DOHH2 (cell line): Measurements from ENCODE around the gene ARHGEF26.

Experiments
- H3F3A ChIP-seq: fragments of 200-600 bp; sonication (generic), shearing (Covaris generic); 2 replicates; pipeline ENCODE4 v1.6.0; 2016; ENCODE audit warnings: antibody characterized with exemption, mild to moderate bottlenecking; ENCODE audit not compliant: control insufficient read depth, insufficient read depth
- H3K27ac ChIP-seq: fragments of 200-600 bp; sonication (generic); 2 replicates; pipeline ENCODE4 v1.5.1; 2014; ENCODE audit warnings: low read depth, mild to moderate bottlenecking, low read length, moderate library complexity
- H3K27me3 ChIP-seq: fragments of 200-600 bp; sonication (generic); 2 replicates; pipeline ENCODE4 v1.6.1; 2014; ENCODE audit warnings: mild to moderate bottlenecking, low read length, mixed read lengths; ENCODE audit not compliant: control insufficient read depth
- H3K36me3 ChIP-seq: fragments of 200-600 bp; sonication (generic); 2 replicates; pipeline ENCODE4 v1.6.1; 2014; ENCODE audit warnings: mild to moderate bottlenecking, low read length, moderate library complexity, mixed read lengths; ENCODE audit not compliant: control insufficient read depth
- H3K4me1 ChIP-seq: fragments of 200-600 bp; sonication (generic); 2 replicates; pipeline ENCODE4 v1.6.1; 2014; ENCODE audit warnings: mild to moderate bottlenecking, low read length, mixed read lengths; ENCODE audit not compliant: control insufficient read depth
- H3K4me2 ChIP-seq: fragments of 200-600 bp; sonication (generic); 2 replicates; pipeline ENCODE4 v1.6.0; 2014; ENCODE audit warnings: mild to moderate bottlenecking, low read length, moderate library complexity
- H3K4me3 ChIP-seq: fragments of 200-600 bp; sonication (generic); 2 replicates; pipeline ENCODE4 v1.5.1; 2014; ENCODE audit warnings: mild to moderate bottlenecking, low read length, mixed read lengths
- H3K79me2 ChIP-seq: fragments of 200-600 bp; sonication (generic); 2 replicates; pipeline ENCODE4 v1.6.1; 2014; ENCODE audit warnings: mild to moderate bottlenecking, low read length, mixed read lengths; ENCODE audit not compliant: control insufficient read depth
- H3K9me2 ChIP-seq: fragments of 200-600 bp; sonication (generic); replicated peaks from 2 replicates; pipeline ENCODE4 v1.6.1; 2014; ENCODE audit warnings: mild to moderate bottlenecking, low read length, mixed read lengths; ENCODE audit not compliant: control insufficient read depth
- H3K9me3 ChIP-seq: fragments of 200-600 bp; sonication (generic); 2 replicates; pipeline ENCODE4 v1.6.1; 2014; ENCODE audit warnings: antibody characterized with exemption, low read length, mixed read lengths; ENCODE audit not compliant: control insufficient read depth, insufficient read depth
- H4K20me1 ChIP-seq: fragments of 200-600 bp; sonication (generic); 2 replicates; pipeline ENCODE4 v1.6.0; 2014; ENCODE audit warnings: low read depth, mild to moderate bottlenecking, antibody characterized with exemption, low read length, moderate library complexity; ENCODE audit not compliant: control insufficient read depth, insufficient read depth
- EZH2phosphoT487 ChIP-seq: fragments of 200-600 bp; sonication (generic); IDR thresholded peaks from 2 replicates; pipeline ENCODE4 v1.6.1; 2017; ENCODE audit warnings: borderline replicate concordance, mild to moderate bottlenecking, antibody characterized with exemption, low read length, moderate library complexity, mixed read lengths
- TF ChIP-seq, protein P1 (sequence below): fragments of 200-600 bp; sonication (generic); IDR thresholded peaks from one replicate; pipeline ENCODE4 v1.5.1; 2014; ENCODE audit warnings: antibody characterized with exemption, mild to moderate bottlenecking, low read depth, low read length; ENCODE audit not compliant: poor library complexity, severe bottlenecking

The ARHGEF26 gene

DNA sequence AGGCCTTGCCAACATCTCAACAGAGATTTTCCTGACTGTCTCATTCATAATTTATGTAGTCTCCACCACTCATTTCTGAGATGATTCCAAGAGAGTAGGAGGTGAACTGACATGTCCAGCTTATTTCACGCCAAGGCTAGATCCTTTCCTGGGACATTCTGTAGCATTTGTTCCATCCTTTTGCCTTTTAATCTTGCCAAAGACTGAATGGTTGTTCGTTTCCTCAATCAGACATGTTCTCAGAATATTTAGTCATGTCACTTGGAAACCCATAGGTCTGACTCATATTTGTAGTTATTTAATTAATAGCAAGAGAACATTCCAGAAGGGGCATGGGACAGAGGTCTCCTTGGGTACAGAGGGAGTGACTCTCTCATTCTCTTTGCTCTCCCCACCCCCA, 122.2 kb downstream of the ARHGEF26 start:
- H3K9me2 ChIP-seq: no peaks in the 10 kb centered on the region
- H3K27me3 ChIP-seq: no peaks in the 10 kb centered on the region
- H4K20me1 ChIP-seq: no peaks in the 10 kb centered on the region
- TF ChIP-seq, protein P1, sequence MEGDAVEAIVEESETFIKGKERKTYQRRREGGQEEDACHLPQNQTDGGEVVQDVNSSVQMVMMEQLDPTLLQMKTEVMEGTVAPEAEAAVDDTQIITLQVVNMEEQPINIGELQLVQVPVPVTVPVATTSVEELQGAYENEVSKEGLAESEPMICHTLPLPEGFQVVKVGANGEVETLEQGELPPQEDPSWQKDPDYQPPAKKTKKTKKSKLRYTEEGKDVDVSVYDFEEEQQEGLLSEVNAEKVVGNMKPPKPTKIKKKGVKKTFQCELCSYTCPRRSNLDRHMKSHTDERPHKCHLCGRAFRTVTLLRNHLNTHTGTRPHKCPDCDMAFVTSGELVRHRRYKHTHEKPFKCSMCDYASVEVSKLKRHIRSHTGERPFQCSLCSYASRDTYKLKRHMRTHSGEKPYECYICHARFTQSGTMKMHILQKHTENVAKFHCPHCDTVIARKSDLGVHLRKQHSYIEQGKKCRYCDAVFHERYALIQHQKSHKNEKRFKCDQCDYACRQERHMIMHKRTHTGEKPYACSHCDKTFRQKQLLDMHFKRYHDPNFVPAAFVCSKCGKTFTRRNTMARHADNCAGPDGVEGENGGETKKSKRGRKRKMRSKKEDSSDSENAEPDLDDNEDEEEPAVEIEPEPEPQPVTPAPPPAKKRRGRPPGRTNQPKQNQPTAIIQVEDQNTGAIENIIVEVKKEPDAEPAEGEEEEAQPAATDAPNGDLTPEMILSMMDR: no peak
- TF ChIP-seq EZH2phosphoT487: no peak
- no peaks in the 10 kb centered on the region for H3K79me2 ChIP-seq
- H3K4me1 ChIP-seq: no peaks in the 10 kb centered on the region
- H3K4me3 ChIP-seq: no peak overlapping the region
- no peak overlapping the region for H3K27ac ChIP-seq
- no peaks in the 10 kb centered on the region for H3K36me3 ChIP-seq
- H3K4me2 ChIP-seq: no peak overlapping the region
- H3F3A ChIP-seq: no peaks in the 10 kb centered on the region
- no peaks in the 10 kb centered on the region for H3K9me3 ChIP-seq

- Histone ChIP-seq H3K79me2 (no peaks in the 10 kb centered on the region), H3F3A (no peaks in the 10 kb centered on the region), H3K27me3 (no peaks in the 10 kb centered on the region), H3K4me2 (no peak overlapping the region), H3K9me2 (no peaks in the 10 kb centered on the region), H3K4me1 (no peaks in the 10 kb centered on the region), H4K20me1 (no peaks in the 10 kb centered on the region), H3K9me3 (no peaks in the 10 kb centered on the region), H3K27ac (no peak overlapping the region), H3K36me3 (no peaks in the 10 kb centered on the region), H3K4me3 (no peak overlapping the region)
- TF ChIP-seq, protein P1: no peak
- TF ChIP-seq EZH2phosphoT487: no peak
These were observed 123.5 kb downstream of the ARHGEF26 start for GRCh38 chr3:154244644-154245043.

- Histone ChIP-seq H3K9me3 (no peaks in the 10 kb centered on the region), H3K9me2 (no peaks in the 10 kb centered on the region), H3K27me3 (no peaks in the 10 kb centered on the region), H4K20me1 (no peaks in the 10 kb centered on the region), H3K4me3 (no peak overlapping the region), H3F3A (no peaks in the 10 kb centered on the region), H3K79me2 (no peaks in the 10 kb centered on the region), H3K27ac (no peak overlapping the region), H3K4me1 (no peaks in the 10 kb centered on the region), H3K4me2 (no peak overlapping the region), H3K36me3 (no peaks in the 10 kb centered on the region)
- TF ChIP-seq, protein P1: no peak
- TF ChIP-seq EZH2phosphoT487: no peak
These were observed 126.7 kb downstream of the ARHGEF26 start for GRCh38 chr3:154247806-154248415.
